ENCODE results near the gene LRRC8E.

- TF ChIP-seq POLR2A (IDR thresholded peaks at IDR 0.05; ENCODE audit: low read length), result no peak
- no peak for TF ChIP-seq GATA1 (IDR thresholded peaks at IDR 0.05; ENCODE audit: low read depth, low read length)
These were observed 56.0 kb downstream of the LRRC8E start for GRCh38 chr19:7944177-7944761.

All from erythroblast (primary cell).